HCT116 (cell line): ENCODE measurements around the gene STOX2.

Experiments
- CEBPB ChIP-seq: IDR thresholded peaks from 2 replicates; pipeline ENCODE4 v1.6.1; 2012; ENCODE audit warnings: low read depth
- RAD21 ChIP-seq: IDR thresholded peaks from 2 replicates; pipeline ENCODE4 v1.6.1; 2012; ENCODE audit warnings: low read depth, mild to moderate bottlenecking
- TF ChIP-seq, protein P1 (sequence below), 3 experiments: fragments of 200-600 bp in 1 of 3; sonication (generic) in 1 of 3; IDR thresholded peaks in 2 of 3; conservative IDR thresholded peaks in 1 of 3; 2 replicates each; pipeline ENCODE4 v1.5.1; 2012 to 2017; ENCODE audit warnings: low read depth in 2 of 3, low read length in 2 of 3, antibody characterized with exemption in 1 of 3, borderline replicate concordance in 1 of 3, control low read depth in 1 of 3, mild to moderate bottlenecking in 1 of 3, mixed read lengths in 1 of 3, mixed run types in 1 of 3, moderate library complexity in 1 of 3; ENCODE audit not compliant: insufficient read depth in 1 of 3

DNA sequence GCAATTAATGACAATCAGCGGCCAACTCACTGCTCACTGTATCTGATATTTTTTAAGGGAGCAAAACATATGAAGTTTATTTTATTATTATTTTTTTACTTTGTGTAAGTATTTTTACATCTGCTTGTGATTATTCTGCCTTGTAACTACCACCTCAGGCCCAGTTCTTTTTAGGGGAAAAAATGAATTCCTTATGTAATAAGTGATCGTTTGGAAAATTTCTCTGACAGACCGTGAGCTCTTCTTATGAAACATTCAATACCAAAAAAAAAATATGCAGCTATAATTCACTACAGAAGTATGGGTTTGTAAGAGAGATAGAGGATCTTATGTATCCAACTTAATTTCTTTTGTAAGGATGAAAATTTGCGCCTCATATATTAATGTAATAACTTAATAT is 33.5 kb upstream of the STOX2 start:
- no peak for TF ChIP-seq RAD21
- TF ChIP-seq, protein P1, sequence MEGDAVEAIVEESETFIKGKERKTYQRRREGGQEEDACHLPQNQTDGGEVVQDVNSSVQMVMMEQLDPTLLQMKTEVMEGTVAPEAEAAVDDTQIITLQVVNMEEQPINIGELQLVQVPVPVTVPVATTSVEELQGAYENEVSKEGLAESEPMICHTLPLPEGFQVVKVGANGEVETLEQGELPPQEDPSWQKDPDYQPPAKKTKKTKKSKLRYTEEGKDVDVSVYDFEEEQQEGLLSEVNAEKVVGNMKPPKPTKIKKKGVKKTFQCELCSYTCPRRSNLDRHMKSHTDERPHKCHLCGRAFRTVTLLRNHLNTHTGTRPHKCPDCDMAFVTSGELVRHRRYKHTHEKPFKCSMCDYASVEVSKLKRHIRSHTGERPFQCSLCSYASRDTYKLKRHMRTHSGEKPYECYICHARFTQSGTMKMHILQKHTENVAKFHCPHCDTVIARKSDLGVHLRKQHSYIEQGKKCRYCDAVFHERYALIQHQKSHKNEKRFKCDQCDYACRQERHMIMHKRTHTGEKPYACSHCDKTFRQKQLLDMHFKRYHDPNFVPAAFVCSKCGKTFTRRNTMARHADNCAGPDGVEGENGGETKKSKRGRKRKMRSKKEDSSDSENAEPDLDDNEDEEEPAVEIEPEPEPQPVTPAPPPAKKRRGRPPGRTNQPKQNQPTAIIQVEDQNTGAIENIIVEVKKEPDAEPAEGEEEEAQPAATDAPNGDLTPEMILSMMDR (IDR thresholded peaks at IDR 0.05 in 2 of 3, conservative IDR thresholded peaks at IDR 0.05 in 1 of 3; ENCODE audit: borderline replicate concordance in 1 of 3, insufficient read depth in 1 of 3, low read depth in 2 of 3, low read length in 2 of 3) = no peak
- TF ChIP-seq CEBPB = no peak
